Kidney capillary endothelial cell (primary cell): Measurements from ENCODE around the gene SCFD2.
"Not testable (repeated sequence)": the region's sequence is repeated elsewhere in the genome, so short reads cannot be mapped to it uniquely, and the experiment has no call there.

ENCODE experiments used
- DNase-seq: peaks from one replicate; pipeline ENCODE4 v3.0.0-alpha.2; 2018; ENCODE audit warnings: low spot score

SCFD2 gene

DNA sequence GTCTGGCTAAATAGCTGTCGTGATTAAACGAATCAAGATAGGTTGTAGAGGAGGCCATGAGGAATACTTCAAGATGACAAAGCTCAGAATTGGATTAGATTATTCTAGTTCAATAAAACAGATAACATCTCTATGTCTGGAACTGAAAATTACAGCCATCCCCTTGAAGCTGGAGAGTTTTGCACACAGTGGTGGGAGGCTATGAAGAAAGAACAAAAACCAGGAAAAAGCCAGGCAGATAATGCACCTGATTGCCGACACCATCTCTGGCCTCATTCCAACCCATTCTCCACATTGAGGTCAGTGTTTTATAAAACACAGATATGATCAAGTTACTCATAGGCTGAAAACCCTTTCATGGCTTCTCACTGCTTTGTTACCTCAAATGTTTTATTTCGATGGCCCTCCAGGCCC is 315.5 kb downstream of the SCFD2 start:
- DNase-seq, result no peak

DNA sequence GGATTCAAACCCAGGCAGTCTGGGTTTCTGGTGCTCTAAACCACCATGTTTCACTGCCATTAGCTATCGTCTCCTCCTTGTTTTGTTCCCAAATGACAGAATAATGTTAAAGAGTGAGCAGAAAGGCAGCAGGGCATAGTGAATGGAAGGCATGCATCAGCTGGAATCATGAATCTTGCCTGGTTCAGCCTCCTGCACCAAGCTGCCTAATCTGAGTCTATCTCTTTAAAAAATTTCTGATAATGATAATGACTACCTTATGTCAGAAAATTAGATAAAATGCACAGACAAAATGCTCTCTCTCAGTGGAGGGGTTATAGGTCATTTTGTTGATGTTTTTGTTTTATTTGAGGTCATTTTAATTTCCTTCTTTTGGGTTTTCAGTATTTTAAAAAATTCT is 316.3 kb downstream of the SCFD2 start:
- DNase-seq, result no peak

DNA sequence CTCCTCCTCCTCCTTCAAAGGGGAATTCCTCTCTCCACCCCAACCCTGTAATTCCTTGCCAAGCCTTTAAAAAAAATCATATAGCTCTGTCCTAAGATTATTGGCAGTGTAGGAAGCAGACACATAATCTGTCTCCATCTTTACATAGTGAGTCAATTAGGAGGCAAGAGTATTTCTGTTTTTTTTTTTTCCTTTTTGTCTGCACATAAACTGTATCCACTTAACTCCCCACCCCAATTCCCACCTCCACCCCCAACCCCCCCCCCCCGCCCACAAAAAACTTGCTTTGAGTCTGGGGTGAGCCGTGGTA is 321.3 kb downstream of the SCFD2 start:
- no peak for DNase-seq

DNA sequence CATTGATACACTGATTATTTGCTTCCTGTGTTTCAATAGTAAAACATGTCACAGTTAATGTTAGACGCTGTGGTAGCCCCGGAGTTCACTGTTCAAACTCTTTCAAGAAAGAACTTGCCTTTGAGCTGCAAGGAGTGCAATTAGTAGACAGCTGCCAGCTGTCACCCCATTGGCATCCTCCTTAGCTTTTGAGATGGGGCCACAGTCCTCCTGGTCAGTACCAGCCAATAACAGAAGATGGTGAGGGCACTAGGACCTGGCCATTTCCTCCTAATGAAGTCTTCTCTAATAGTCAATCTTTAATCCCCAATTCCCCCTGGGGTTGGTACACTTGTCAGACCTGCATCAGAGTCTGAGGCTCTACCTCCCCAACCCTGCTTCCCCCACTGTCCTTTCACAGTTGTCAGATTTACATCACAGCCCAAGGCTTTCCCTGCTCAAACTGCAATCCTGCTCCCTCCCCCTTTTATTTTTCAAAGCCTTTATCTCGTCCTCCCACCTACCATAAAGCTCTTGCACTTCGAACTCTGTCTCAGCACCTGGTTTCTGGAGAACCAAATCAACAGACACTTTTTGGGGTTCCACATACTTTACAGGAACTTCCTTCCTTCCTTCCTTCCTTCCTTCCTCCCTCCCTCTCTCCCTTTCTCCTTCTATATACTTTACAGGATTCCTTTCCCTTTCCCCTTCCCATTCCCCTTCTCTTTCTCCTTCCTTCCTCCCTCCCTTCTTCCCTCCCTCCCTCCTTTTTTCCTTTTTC is 321.8 kb downstream of the SCFD2 start:
- DNase-seq, result no peak

DNA sequence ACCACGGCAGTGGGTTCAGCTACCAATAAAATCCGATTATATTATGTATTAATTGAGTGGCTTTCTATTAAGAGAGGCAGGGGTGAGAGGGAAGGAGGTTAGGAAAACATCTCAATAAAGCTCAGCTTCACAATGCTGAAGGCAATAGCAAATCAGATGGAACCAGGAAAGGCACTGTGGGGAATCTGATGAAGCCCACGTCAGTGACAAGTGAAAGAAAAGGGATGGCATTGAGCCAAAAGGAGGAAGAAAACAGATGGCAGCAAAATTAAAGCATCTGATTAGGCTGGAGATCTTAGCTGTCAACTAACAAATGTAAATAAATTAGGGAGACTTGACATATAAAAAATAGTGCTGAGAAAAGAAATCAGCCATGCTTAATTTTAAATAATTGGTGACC is 322.8 kb downstream of the SCFD2 start:
- DNase-seq, result no peak

DNA sequence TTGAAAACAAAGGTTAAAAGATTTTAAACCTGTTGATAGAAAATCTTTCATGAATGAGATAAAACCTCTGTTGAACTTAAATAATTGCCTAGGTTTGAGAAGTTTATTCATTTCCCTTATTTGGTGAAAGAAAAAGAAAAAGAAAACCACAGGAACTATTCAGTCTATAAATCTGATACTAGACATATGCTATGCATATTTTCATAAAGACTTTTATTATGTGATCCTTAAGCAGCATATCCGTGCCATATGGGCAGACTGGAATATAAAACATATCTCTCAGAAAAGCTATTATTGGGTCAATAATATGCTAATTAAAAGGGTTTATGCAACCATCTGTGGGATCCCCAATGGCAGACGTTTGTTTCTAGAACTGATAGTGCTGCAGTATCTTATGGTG is 325.0 kb downstream of the SCFD2 start:
- no peak for DNase-seq

DNA sequence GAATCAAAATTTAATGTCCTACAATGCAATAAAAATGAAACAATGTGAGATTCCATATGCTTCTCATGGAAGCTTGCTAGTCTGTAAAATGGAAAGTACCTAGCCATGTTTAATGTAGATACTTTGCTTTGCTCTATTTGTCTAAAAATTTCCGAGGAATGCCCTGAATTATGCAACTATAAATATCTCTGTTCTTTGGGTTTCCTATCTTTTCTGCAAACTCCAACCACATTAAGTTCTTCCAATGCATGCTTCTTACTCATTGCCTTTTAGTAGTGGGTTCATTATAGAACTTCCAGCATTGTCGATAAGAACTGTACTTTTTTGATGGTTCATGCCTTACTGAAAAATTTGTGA is 325.4 kb downstream of the SCFD2 start:
- no peak for DNase-seq

DNA sequence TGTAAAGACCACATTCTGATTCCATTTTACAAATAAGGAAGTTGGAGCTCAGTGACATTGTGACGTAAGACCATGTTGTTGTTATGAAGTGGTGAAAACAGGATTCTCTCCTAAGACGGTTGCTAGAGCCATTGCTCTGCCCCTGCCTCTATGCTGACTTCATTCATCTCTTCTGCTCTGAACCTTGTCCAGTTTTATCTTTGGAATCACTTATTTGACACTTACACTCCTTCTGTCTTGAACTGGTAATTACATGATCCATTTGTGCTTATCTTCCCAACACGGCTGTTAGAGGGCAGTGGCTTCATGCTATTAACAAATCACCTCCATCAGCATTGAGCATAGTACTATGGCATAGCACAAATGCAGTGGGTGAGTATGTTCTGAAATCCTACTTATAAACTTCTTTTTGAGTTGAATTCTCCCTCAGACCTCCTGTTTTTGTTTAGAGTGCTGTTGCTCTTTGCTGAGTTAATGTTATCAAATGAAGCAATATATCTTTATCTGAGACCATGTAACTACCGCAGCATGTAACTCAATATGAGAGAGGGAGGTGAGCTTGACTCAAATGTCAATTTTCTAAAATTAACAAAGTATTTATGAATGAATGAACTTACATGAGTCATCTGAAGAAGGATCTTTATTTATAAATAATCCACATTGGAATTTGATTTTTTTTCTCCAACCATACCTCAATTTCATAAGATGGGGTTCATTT is 326.0 kb downstream of the SCFD2 start:
- DNase-seq, result no peak

DNA sequence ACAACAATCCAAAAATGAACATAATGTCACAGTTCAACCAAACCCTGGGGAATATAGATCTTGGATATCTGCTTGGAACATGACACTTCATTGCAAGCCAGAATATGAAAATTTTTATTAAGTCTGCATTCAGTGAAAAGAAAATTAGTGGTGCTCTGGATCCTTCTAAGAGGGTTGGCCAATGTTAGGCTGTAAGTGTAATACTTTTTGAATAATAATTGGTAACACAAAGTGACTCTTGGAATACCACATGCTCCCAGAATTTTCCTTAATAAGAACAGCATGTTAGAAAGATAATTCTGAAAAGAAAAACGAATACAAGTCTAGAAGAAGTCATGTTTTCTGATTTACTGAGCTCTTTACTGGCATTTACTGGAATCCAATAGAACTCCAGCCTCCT is 328.0 kb downstream of the SCFD2 start:
- DNase-seq, result no peak

DNA sequence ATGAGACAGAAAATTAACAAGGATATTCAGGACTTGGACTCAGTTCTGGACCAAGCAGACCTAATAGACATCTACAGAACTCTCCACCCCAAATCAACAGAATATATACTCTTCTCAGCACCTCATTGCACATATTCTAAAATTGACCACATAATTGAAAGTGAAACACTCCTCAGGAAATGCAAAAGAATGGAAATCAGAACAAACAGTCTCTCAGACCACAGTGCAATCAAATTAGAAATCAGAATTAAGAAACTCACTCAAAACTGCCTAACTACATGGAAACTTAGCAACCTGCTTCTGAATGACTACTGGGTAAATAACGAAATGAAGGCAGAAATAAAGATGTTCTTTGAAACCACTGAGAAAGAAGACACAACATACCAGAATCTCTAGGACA is 333.0 kb downstream of the SCFD2 start:
- not testable (repeated sequence) for DNase-seq

DNA sequence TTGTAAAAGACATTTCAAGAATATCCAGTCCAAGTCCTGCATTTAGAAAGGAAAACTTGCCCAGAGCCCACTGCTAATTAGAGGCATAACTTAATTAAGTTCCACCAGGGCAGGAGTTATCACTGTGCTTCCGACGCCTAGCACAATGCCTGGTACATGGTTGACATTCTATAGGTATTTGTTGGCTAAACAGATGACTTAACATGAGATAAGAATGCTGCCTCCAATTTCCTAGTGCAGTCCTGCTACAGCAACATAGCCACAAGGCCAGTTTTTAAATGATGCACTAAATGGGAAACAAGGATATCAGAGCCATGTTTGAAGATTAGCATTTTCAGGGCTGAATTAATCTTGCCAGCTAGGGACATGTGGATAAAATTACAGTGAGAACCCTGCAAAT is 339.6 kb downstream of the SCFD2 start:
- DNase-seq, result no peak

DNA sequence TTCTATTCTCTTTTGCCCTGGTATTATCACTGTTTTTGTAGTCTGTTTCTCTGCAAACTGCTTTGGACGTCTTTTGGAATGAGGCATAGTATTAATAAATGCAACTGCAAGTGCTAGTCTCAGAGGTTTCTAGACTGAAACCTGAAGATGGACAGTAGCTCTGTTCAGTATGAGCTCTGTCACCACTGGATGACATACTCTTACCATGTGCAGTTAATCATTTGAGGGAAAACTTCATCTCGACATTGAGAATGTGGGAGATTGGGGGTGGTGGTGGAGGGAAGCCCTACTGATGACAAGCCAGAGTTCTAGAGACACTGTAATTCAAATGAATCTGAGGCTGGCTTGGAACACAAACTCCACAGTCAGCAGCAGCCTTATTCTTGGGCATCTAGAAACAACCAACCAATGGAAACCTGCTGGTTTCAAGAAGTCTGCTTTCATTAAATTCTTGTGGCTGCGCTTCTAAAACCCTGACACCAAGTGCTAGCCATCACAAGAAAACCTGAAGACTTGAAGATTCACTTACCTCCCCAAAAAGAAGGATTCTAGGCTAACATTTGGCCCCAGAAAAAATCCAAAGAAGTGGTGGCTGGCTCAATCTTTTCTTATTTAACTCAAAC is 342.1 kb downstream of the SCFD2 start:
- no peak for DNase-seq

DNA sequence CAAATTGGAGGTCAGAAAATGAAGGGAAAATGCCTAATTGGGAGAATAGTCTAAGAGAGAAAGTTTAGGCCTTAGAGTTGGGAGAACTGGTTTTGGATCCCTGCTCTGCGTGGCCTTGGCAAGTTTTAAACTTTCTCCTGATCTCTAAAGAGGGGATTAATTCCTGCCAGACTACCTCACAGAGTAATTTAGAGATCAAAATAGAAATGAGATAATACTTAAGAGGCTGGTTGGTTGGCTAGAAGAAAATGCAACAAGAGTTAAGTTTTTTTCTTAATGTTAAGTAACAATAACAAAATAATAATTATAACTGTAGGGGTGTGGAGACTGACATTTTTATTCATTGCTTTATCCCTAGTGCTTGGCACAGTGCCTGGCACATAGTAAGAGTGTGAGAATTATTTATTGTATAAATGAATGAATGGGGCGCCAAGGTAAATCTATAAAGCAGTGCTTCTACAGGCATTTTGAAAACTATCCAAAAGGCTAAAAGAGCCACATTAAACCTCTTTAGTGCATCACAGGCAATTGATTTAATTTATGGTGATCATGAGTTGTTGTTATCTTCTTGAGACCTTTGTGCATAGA is 343.3 kb downstream of the SCFD2 start:
- no peak for DNase-seq

DNA sequence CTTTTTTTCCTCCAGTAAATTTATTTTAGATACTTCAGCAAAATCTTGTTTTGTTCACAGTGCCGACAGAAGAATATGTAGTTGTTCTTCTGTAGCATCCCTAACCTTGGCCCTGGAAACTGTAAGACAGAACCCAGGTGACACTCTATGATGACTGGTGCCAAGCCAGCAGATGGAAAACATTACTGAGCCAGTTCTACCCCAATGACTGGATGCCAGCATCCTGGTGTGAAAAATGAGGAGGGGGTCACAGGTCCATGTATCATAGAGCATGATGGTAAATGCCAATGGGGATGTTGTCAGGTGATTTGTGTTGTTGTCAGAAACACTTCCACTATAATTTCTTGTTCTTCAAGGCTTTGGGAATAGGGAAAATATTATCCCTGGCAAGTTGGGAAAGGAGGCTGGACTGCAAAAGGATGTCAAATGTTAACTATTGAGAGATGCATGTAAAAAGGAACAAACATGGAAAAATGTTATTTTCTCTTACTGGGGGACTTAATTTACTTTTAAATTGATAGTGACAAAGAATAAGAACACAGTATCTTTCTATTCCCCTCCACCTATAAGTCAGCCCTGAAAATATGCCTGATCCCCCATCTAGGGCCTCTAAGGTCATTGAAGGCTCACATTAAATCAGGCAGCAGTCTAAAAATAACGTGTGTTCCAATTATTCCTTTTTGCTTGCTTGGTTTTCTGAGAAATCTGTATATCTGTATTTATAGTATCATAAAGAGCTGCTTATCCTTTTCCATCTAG is 343.9 kb downstream of the SCFD2 start:
- DNase-seq, result no peak

DNA sequence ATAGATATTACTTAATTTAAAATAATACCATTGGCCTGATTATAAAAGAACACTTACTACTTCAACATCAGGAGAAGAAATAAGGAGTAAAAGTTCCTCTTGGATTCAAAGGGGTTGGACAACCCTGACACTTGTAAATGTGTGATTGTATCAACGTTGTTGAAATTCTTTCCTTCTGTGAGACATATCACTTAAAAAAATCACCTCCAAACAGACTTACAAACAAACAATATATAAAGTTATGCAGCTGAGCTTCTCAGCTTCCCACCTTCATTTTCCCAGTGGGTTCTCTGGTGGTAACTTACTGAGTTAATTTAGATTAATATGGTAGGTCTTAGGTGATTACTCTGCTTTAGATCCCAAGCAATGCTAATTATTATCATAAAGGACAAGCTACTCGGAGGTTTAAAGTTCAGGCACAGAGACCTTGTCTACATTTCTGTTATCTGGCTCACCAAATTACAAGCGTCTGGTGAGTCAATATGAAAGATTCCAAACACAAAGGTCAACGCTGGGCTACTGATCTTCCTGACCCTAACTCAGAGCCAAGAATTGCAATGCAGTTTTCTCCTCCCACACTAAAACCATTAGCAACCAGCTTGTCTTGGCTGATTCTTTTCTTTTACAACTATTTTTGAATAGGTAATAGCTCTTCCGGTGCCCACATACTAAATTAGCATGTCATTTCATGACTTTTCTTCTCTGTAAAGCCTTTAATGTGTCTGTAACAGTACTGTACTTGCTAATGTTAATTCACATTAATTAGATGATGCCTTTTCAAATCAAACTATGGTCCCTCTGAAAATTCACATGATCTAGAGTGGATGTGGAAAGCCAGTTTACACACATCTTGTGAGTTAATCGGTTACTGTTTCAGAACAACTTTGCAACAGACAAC is 346.1 kb downstream of the SCFD2 start:
- peak; percentile 19 for DNase-seq

DNA sequence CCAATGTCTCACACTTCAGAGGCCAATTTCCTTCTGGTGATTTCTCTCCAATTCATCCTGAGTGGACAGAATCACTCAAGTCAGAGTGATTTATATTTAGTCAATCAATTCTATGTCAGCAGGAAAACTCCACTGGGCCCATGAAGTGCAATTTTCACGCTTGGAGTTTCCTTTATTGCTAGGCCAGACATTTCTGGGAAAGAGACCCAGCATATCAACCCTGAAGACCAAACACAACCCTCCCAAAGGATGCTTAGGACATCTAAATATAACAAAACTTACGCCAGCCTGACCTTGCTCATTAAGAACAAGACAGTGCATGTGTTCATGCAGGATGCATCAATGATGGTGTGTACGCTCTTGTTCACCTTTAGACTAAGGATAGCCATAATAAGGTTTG is 347.4 kb downstream of the SCFD2 start:
- no peak for DNase-seq

DNA sequence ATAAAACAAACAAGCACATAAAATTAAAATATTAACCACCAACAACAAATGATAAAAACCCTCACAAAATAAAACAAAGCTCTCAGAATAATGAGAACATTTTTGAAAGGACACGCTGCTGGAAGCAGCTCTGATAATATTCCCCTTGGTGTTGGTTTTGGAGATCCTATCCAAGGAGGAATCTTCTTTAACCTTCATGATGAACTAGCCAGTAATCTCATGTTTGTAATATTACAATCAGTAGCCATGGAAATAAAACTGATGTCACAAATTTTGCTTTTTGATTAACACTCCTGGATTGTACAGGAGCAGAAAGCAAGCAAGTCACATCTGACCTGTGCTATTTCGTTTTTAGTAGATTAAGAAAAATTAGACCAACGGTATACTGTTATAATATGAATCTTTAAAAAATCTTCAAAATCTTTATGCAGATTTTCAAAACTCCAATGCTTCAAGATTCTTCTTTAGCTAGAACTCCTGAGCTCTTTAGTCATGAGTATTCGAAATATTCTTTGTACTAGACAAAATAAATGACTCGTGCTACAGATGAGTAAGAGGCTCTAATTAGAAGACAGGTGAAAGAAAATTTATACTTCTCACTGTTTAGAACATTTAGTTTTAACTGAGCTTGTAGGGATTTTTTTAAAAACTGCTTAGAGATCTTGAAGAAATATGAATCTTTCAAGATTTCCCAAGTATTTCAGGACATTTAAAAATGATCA is 349.6 kb downstream of the SCFD2 start:
- DNase-seq, result no peak

DNA sequence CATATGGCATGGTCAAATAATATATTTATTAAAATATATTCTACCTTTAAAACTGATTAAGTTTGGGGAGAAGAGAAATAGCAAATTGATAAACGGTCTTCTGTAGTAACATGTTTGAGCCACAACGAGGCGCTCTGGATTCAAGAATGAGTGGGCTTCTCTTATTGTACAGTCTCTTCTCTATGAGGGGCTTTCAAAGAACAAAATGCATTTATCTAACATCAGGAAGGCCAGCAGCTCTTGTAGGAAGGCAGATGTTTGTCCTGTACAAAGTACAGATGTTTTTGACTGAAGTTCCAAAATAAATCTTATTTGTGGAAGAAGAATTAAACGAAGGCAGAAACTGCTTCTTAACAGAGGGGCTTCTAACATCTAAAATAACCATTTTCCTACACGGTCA is 350.2 kb downstream of the SCFD2 start:
- peak; percentile 38 for DNase-seq

DNA sequence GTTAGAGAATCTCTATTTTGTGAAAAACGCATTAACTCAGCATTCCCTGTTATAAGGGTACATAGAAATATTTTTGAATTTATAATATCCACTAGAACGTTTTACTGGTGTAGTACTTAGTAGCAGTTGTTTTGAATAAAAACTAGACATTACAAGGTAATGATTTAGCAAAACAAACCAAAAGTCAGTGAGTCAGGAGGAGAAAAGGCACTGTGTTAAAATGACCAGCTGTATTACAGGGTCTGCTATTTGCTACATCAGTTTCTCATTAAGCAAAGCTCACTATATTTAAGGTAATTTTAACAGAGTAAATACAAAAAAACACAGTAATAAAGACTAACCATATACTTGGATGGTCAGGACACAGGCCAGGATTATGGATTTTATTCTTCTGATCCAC is 351.0 kb downstream of the SCFD2 start:
- DNase-seq, result no peak

DNA sequence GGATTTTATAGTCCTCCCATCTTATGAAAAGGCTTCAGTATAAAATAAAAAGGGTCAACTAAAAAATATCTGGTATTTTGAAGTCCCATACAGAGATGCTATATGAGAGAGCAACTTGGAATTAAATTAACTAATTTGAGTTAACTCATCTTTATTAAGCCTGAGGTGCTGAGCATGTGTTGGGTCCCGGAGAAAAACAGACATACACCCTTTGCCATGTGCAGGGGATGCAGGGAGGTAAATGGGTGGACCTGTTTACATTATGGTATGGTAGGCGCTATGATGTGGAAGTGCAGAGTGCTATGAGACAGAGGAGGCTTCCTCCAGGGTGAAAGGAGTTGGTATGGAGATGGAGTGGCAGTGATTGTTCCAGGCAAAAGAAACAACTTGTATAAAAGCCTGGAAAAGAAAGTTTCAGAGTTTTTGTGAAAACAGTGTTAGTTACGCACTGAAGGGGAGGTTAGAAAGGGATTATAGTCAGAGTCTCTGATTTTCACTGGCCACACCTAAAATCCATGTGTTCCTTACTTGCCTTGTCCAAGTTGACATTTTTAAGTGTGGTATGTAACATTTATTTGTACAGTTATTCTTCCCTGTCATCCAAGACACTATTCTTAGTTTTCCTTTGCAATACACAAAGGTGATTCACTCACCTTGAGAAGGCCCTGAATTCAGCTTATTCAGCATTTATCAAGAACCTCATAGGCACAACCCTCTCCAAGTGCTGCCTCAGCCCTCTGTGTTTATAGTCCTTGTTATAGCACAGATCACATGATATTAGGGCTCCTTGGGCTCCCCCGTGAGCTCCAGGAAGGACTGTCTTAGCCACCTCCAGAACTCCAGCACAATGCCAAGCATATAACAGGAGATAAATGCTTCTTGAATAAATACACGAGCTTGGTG is 351.7 kb downstream of the SCFD2 start:
- no peak for DNase-seq
